Activated CD4-positive, alpha-beta T cell treated with anti-CD3 and anti-CD28 coated beads, Interleukin-2, amount 50 U/mL, for 24 hours (primary cell): ENCODE results near the gene MED31.
A peak's percentile ranks its signal among the peaks of the same experiment; 100 is the strongest.
"Not testable (repeated sequence)": the region's sequence is repeated elsewhere in the genome, so short reads cannot be mapped to it uniquely, and the experiment has no call there.

ENCODE experiments used
- DNase-seq, 2 donors: peaks; one replicate each; pipeline ENCODE4 v3.0.0-alpha.2; 2020; ENCODE audit warnings: low read depth in 1 of 2, low spot score in 1 of 2

Gene MED31

GRCh38 chr17:6677158-6677831, 25.9 kb upstream of the MED31 start:
- DNase-seq: no peak

DNA sequence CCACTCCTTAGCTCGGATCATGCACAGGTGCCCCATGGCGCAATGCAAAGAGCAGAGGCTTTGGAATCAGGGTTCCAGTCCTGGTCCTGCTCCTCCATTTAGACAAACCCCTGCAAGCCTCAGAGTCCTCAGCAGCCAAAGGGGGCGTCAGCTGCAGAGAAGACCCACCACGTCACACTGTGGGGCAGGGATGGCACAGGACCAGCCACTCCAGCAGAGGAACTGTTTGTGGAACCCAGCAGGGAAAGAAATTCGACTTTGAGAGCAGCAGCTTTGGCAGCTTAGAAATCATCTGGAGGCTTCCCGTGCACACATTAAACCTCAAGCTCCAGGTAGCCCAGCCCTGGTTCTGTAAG, 25.4 kb upstream of the MED31 start:
- DNase-seq: no peak

DNA sequence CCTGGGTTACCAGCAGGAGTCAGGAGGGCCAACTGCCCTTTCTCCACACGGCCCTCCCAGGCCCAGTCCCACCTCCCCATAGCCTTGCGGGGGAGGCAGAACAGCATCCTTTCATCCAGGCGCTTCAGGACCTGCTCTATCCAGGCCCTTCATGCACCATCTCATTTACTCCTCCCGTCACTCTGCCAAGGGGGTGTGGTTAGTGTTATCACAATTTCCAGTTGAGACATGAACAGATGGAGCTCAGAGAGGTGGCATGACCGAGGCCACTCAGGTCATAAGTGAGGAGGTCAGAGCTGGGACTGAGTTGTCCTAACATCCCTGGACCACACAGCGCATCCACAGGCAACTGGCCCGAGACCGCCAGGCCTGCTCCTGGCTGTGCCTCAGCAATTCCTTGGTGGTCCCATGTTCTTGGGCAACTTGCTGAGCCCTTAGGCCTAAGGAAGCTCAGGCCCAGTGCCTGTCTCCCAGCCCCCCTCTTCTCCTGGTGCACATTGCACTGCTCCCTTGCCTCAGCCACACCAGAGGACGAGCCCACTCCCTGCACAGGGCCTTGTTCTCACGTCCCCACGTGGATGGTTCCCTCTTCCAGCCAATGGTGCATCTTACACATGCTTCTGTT, 23.9 kb upstream of the MED31 start:
- no peak for DNase-seq

GRCh38 chr17:6674586-6674985, 23.2 kb upstream of the MED31 start:
- DNase-seq: no peak

DNA sequence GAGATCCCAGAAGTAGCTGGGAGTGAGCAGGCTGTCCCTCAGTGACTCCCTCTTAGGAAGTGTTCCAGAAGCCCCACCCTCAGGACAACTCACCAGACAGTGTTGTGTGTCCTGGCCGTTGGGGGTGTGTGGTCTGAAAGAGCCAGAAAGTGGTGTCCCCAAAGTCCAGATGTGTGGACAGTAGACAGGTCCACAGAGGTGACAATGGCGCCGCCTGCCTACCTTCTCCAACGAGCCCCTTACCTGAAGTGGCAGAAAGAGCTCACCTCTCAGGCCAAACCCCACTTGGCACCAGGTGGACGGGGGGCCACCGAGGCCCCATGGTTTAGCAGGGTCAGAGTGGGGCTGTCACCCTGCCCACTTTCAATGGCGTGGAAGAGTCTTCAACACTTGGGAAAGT, 20.0 kb upstream of the MED31 start:
- DNase-seq: no peak

- DNase-seq: no peak
Measured at GRCh38 chr17:6670999-6671398, 19.6 kb upstream of the MED31 start.

GRCh38 chr17:6670571-6670970, 19.2 kb upstream of the MED31 start:
- no peak for DNase-seq

DNA sequence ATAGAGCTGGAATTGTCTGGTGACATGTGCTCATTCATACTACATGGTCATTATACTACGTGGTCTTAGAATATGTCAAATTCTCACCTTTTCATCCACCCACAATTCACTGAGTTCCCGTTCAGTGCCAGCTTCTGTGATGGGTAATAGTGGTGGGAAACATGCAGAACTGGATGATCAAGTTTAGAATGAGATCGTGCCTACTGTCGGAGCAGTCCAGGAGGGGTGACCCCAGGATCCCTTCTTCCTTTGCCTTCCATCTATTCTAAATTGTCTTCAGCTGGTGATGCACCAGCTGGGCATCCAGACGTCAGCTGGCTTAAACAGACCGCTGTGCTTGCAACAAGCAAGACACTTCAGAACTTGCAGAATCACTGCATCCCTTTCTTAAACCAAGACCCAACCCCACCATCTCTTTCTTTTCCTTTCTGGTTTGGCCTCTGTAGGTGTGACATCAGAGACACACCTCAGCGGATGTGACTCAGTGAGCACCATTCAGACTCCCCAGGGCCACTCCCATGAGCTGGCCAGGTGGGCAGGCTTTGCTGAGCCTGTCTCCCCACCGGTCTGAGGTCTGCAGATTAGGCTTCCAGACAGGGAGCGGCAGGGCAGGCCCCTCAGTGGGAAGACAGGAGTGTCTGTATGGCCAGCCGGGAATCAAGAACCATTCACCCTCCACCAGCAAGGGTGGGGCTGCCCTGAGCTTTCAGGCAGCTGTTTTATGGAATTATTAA, 18.2 kb upstream of the MED31 start:
- no peak for DNase-seq

- no peak for DNase-seq
Measured at GRCh38 chr17:6668727-6669425, 17.5 kb upstream of the MED31 start.

GRCh38 chr17:6668219-6668618, 16.8 kb upstream of the MED31 start:
- no peak for DNase-seq

DNA sequence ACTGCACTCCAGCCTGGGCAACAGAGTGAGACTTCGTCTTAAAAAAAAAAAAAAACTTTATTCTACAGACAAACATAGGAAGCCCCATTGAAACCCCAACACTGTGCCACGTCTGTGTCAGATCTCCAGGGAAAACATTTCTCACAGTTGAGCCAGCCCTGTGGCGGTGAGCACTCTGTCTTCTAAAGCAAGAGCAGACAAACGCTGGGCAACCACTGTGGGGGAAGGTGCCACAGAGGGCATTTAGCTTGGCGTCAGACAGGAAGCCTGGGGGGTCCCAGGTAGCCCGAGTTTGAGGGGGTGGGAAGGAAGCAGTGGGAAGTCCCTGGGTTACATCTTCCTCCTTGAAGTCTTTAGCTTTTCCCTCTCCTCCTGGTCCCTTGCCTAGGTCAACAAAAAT, 16.1 kb upstream of the MED31 start:
- no peak for DNase-seq

GRCh38 chr17:6666557-6666956, 15.2 kb upstream of the MED31 start:
- no peak for DNase-seq

GRCh38 chr17:6666077-6666521, 14.7 kb upstream of the MED31 start:
- DNase-seq: peak in 1 of 2 donors; percentile 32

DNA sequence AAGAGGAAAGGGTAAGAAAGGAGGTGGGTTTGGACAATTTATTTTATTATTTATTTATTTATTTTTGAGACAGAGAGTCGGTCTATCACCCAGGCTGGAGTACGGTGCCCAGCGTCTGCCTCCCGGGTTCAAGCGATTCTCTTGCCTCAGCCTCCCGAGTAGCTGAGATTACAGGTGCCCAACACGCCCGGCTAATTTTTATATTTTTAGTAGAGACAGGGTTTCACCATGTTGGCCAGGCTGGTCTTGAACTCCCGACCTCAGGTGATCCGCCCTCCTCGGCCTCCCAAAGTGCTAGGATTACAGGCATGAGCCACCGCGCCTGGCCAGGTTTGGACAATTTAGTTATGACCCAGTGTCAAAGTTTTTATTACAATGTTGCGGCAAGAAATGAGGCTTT, 11.8 kb upstream of the MED31 start:
- not testable (repeated sequence) for DNase-seq

DNA sequence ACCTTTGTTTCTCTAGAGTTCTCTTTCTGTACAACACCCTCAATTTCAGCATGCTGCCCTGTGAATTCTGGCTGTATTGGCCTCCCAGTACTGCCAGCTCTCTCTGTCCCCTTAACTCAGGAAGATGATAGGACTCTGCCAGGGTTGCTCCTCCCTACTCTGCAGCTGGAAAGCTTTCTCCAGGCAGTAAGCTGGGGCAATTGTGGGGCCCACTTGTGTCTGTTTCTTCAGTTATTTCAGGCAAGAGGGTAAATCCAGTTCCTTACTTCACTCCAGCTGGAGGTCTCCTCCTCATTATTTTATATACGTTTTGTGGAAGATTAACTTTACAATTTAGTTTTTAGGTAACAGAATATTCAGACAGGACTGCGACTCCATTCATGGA, 10.1 kb upstream of the MED31 start:
- no peak for DNase-seq

GRCh38 chr17:6660805-6661463, 9.5 kb upstream of the MED31 start:
- no peak for DNase-seq

- DNase-seq: no peak
Measured at GRCh38 chr17:6660101-6660500, 8.7 kb upstream of the MED31 start.

DNA sequence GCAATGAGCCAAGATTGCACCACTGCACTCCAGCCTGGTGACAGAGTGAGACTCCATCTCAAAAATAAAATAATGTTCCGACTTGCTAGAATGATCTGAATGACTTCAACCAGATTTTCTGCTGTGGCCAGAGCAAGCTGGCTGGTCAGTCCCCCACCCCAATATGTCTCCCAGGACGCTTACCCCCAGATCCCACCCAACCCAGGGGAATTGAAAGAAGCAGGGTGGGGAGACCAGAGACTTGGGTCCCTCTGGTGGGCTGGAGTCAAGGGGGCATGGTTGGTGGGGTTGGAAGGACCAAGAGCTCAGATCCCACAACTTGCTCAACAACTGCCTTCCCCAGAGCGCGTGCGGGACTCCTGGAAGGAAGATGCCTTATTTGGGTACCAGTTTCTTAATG, 7.0 kb upstream of the MED31 start:
- not testable (repeated sequence) for DNase-seq

DNA sequence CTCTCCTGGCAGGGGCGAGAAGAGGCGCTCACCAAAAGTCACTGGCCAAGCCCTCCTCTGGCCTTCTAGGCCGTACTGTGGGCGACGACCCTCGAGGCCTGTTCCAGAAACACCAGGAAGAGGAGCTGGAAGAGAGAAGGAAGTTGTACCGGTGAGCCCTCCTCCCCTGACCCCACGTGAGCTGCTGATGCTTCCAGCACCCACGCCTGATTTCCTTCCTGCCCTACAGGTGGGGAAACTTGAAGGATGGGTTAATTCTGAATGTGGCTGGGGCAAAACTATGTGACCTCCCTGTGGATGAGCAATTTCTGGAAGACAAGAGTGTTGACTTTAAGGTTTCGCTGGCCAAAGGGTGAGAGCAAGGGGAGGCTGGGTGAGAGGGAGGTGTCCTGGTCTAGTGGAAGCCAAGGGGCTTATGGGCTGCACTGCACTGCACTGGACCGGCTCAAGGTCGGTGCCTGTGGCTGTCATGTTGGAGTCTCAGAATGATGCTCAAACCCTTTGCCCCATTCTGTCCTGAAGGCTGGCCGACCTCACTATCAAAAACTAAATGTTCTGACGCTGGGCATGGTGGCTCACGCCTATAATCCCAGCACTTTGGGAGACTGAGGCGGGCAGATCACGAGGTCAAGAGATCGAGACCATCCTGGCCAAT, 6.4 kb upstream of the MED31 start:
- no peak for DNase-seq

DNA sequence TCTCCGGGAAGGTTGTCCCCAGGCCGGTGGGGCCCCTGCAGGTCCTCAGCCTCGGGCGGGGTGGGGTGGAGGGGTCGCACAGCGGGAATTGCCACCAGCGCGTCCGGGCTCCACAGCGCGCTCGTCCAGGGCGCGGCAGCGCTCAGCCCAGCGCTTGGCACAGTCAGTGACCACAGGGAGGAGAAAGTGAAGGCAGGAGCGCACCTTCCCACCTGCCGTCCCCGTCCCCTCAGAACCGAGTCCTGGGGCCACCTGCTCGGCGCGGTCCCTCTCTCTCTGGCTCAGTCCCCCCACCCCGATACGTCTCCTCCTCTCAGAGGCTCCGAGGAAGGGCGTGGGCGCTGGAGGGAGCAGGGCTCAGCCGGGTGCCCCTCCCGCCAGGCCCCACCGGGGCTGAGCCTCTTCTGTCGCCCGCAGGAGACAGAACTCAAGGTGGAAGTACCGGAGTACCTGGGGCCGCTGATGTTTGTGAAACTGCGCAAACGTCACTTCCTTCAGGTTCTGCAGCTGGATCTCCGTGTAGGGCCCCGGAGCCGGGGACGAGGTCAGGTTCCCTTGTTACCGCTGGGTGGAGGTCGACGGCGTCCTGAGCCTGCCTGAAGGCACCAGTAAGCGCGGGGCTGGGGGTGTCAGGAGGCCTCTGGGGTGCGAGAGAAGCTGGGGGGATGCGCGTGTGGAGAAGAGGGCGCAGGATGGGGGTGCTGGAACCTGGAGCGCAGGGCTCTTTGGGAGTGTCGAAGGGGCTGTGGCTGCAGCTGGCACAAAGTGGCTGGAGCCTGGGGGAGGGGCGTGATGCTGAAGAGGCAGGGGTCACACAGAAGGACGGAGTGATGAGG, 5.6 kb upstream of the MED31 start:
- peak; percentile 24 to 44 for DNase-seq
